ENCODE data around the gene TMEFF2.

DNA sequence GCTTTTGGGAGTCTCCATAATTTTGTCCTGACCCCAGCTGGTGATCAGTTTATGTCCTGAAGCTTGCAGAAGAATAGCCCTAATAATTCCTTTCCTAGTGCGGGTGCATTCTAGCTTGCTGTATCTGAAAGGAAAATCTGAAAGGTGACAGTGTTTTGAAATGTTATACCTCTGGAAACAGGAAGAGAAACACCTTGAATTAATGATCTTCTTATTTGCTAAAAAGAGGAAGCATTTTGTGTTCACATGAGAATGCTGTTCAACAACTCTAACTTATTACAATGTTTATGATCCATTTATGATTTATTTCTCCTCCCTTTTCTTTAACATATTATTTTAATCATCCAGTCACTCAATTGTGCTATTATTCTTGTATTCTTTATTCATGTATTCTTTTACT lies 280.9 kb downstream of the TMEFF2 start:
- TF ChIP-seq, protein P1, sequence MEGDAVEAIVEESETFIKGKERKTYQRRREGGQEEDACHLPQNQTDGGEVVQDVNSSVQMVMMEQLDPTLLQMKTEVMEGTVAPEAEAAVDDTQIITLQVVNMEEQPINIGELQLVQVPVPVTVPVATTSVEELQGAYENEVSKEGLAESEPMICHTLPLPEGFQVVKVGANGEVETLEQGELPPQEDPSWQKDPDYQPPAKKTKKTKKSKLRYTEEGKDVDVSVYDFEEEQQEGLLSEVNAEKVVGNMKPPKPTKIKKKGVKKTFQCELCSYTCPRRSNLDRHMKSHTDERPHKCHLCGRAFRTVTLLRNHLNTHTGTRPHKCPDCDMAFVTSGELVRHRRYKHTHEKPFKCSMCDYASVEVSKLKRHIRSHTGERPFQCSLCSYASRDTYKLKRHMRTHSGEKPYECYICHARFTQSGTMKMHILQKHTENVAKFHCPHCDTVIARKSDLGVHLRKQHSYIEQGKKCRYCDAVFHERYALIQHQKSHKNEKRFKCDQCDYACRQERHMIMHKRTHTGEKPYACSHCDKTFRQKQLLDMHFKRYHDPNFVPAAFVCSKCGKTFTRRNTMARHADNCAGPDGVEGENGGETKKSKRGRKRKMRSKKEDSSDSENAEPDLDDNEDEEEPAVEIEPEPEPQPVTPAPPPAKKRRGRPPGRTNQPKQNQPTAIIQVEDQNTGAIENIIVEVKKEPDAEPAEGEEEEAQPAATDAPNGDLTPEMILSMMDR (IDR thresholded peaks at IDR 0.05; ENCODE audit: low read depth, low read length): no peak
- TF ChIP-seq POLR2A (IDR thresholded peaks at IDR 0.05; ENCODE audit: extremely low read depth, insufficient read length) (no peak), MYC (IDR thresholded peaks at IDR 0.05; ENCODE audit: low read depth, low read length) (no peak)
- TF ChIP-seq, protein P2, sequence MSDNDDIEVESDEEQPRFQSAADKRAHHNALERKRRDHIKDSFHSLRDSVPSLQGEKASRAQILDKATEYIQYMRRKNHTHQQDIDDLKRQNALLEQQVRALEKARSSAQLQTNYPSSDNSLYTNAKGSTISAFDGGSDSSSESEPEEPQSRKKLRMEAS (IDR thresholded peaks at IDR 0.05; ENCODE audit: low read depth, low read length): no peak

All from NB4 (cell line).